K562 (cell line): ENCODE results near the gene ZFTA. TPM values are rescaled to one million over a fixed set of nuclear protein-coding genes. Genes with fewer than 3 reads are reported as not detected.
A peak's percentile ranks its signal among the peaks of the same experiment; 100 is the strongest.
"Not testable (repeated sequence)": the region's sequence is repeated elsewhere in the genome, so short reads cannot be mapped to it uniquely, and the experiment has no call there.

Source experiments
- ATAC-seq: fragments of 200-7000 bp; cut with Tn5 transposase; 3 replicates; pipeline ENCODE4 v1.9.1; 2020; ENCODE audit warnings: moderate library complexity
- BruUV-seq: library from RNA; stranded (reverse); fragments of 400-500 nt; replicated peaks from 2 replicates; lab custom pipeline; 2021; lab: Mats Ljungman, UMichigan
- CTCF ChIA-PET: fragments of 300-600 bp; formaldehyde crosslinking; extraction: SDS; loops from one replicate; lab custom pipeline; 2021; ENCODE audit warnings: low intra/inter-chr PET ratio; lab: Yijun Ruan, JAX
- POLR2A ChIA-PET: fragments of 300-600, 350-650 bp; sonication (Branson Sonifier 250); formaldehyde crosslinking; extraction: SDS; loops from one replicate; lab custom pipeline; 2021; ENCODE audit warnings: antibody characterized with exemption, inconsistent platforms; lab: Yijun Ruan, JAX
- DNase-seq, 4 experiments: peaks; one replicate each; pipeline versions ENCODE4 v3.0.0 to v3.0.0-alpha.2; 2011 to 2018; ENCODE audit warnings: low spot score in 3 of 4, mixed read lengths in 3 of 4; ENCODE audit errors: extremely low read depth in 1 of 4
- FAIRE-seq: peaks from 2 replicates; lab custom pipeline; 2011; peaks lifted over from hg19 to GRCh38; lab: Jason Lieb, UNC
- H2AFZ ChIP-seq: 2 replicates; pipeline ENCODE4 v1.6.0; 2011; ENCODE audit warnings: low read depth, low read length, control low read depth, inconsistent platforms
- H3K27ac ChIP-seq: fragments of 200-600 bp; 3 replicates; pipeline ENCODE4 v1.8.0; 2011; ENCODE audit warnings: low read depth, mild to moderate bottlenecking, control low read depth, inconsistent platforms, low read length, moderate library complexity, mixed read lengths; ENCODE audit errors: extremely low read depth
- H3K27me3 ChIP-seq, 2 experiments: fragments of 300-600 bp in 1 of 2; 2 replicates in 1 of 2; 3 replicates in 1 of 2; pipeline versions ENCODE4 v1.6.0 to v1.8.0; 2011; ENCODE audit warnings: inconsistent platforms in 2 of 2, low read length in 2 of 2, mild to moderate bottlenecking in 1 of 2, mixed read lengths in 1 of 2, moderate library complexity in 1 of 2; ENCODE audit not compliant: control insufficient read depth in 2 of 2, insufficient read depth in 2 of 2
- H3K36me3 ChIP-seq: fragments of 300-600 bp; 3 replicates; pipeline ENCODE4 v1.8.0; 2011; ENCODE audit warnings: mild to moderate bottlenecking, low read length, inconsistent platforms; ENCODE audit not compliant: control insufficient read depth, insufficient read depth
- H3K4me1 ChIP-seq, 2 experiments: fragments of 200-600 bp in 1 of 2; replicated peaks in 1 of 2; 2 replicates in 1 of 2; 3 replicates in 1 of 2; pipeline versions ENCODE4 v1.5.1 to v1.8.0; 2011; ENCODE audit warnings: inconsistent platforms in 2 of 2, low read length in 2 of 2, mild to moderate bottlenecking in 1 of 2, mixed read lengths in 1 of 2, moderate library complexity in 1 of 2; ENCODE audit not compliant: control insufficient read depth in 2 of 2, insufficient read depth in 2 of 2
- H3K4me2 ChIP-seq: 2 replicates; pipeline ENCODE4 v1.6.1; 2011; ENCODE audit warnings: low read length, control low read depth, inconsistent platforms, mixed read lengths; ENCODE audit not compliant: insufficient read depth
- H3K4me3 ChIP-seq: fragments of 200-600 bp; sonication (generic), shearing (Covaris generic); 2 replicates; pipeline ENCODE4 v1.5.1; 2016; ENCODE audit warnings: control low read depth, inconsistent platforms
- H3K79me2 ChIP-seq: fragments of 200-600 bp; 3 replicates; pipeline ENCODE4 v1.8.0; 2011; ENCODE audit warnings: low read length, inconsistent platforms; ENCODE audit not compliant: control insufficient read depth, insufficient read depth
- H3K9ac ChIP-seq, 2 experiments: 2 replicates each; pipeline versions ENCODE4 v1.6.0 to v1.6.1; 2011; ENCODE audit warnings: low read depth in 2 of 2, low read length in 2 of 2, control low read depth in 1 of 2, inconsistent platforms in 1 of 2, mild to moderate bottlenecking in 1 of 2, mixed read lengths in 1 of 2; ENCODE audit not compliant: insufficient read depth in 1 of 2
- H3K9me1 ChIP-seq: one replicate; pipeline ENCODE4 v1.6.0; 2011; ENCODE audit warnings: inconsistent platforms, mild to moderate bottlenecking, low read length, moderate library complexity; ENCODE audit not compliant: control insufficient read depth, insufficient read depth
- H3K9me3 ChIP-seq: replicated peaks from 2 replicates; pipeline ENCODE4 v1.5.1; 2011; ENCODE audit warnings: low read depth, low read length, inconsistent platforms; ENCODE audit not compliant: control insufficient read depth, insufficient read depth
- H4K20me1 ChIP-seq: replicated peaks from 2 replicates; pipeline ENCODE4 v1.6.1; 2011; ENCODE audit warnings: low read length, inconsistent platforms, mixed read lengths; ENCODE audit not compliant: control insufficient read depth, insufficient read depth
- FOXJ3 ChIP-seq: sonication (generic); formaldehyde crosslinking; IDR thresholded peaks from 2 replicates; pipeline ENCODE4 v1.4.0; 2020; ENCODE audit warnings: mild to moderate bottlenecking, missing genetic modification reagents
- HDAC8 ChIP-seq: fragments of 450-650 bp; IDR thresholded peaks from 2 replicates; pipeline ENCODE4 v1.6.1; 2016; ENCODE audit warnings: mild to moderate bottlenecking, missing genetic modification characterization, moderate library complexity, missing compliant biosample characterization
- JUND ChIP-seq, 2 experiments: IDR thresholded peaks; 2 replicates in 1 of 2; 3 replicates in 1 of 2; pipeline ENCODE4 v1.6.1; 2011; ENCODE audit warnings: borderline replicate concordance in 2 of 2, low read depth in 2 of 2, low read length in 2 of 2, improper control_type of control experiment in 1 of 2, missing biosample characterization in 1 of 2, missing genetic modification characterization in 1 of 2, missing genetic modification reagents in 1 of 2
- TBP ChIP-seq: optimal IDR thresholded peaks from 2 replicates; pipeline ENCODE3; 2011; ENCODE audit warnings: low read depth, low read length, improper control_type of control experiment
- ZNF449 ChIP-seq: fragments of 250-450 bp; sonication (Bioruptor Pico); IDR thresholded peaks from 2 replicates; pipeline ENCODE4 v1.8.0; 2022; ENCODE audit warnings: moderate library complexity, mild to moderate bottlenecking, inconsistent platforms
- ZNF75A ChIP-seq: fragments of 450-650 bp; formaldehyde crosslinking; IDR thresholded peaks from 2 replicates; pipeline ENCODE4 v1.4.0; 2020; ENCODE audit warnings: mild to moderate bottlenecking
- WGBS: fragments of 100-300 bp; shearing (Covaris generic); methylation state at CpG from one replicate; pipeline ENCODE4 v1.1.6; 2016; ENCODE audit warnings: low coverage, mixed read lengths; ENCODE audit not compliant: insufficient coverage; ENCODE audit errors: missing lambda C conversion rate; 5-methylcytosine and 5-hydroxymethylcytosine counted together
- in situ Hi-C: fragments of 300-500 bp; cut with MboI; formaldehyde crosslinking; loops from 4 replicates; pipeline ENCODE4 v1.15.0; 2018; ENCODE audit warnings: inconsistent platforms, mixed read lengths
- intact Hi-C: fragments of 100-400 bp; cut with micrococcal nuclease; formaldehyde crosslinking; loops from 2 replicates; pipeline ENCODE4 v1.14.2; 2022
- polyA plus RNA-seq, 8 experiments: library from polyadenylated mRNA; depleted of rRNA in 4 of 8; stranded (reverse) in 5 of 8; unstranded in 3 of 8; fragments of >200 nt; fragmentation: Nextera tagmentation in 2 of 8; fragmentation: Illumina TruSeq in 1 of 8; extraction: Ambion mirVana in 2 of 8; extraction: Trizol in 1 of 8; gene quantifications; 2 replicates each; pipeline versions ENCODE4 v1.2.1 to v1.2.3, GENCODE V29; 2011 to 2014; ENCODE audit warnings: inconsistent platforms in 1 of 8, missing spikeins in 1 of 8
- total RNA-seq, 7 experiments: library from RNA; depleted of rRNA in 6 of 7; stranded (reverse); fragments of >200 nt in 6 of 7; fragmentation: Illumina TruSeq in 2 of 7; extraction: Trizol in 2 of 7; gene quantifications; 2 replicates each; pipeline versions ENCODE4 v1.2.1 to v1.2.3, GENCODE V29; 2011 to 2021; ENCODE audit warnings: low replicate concordance in 1 of 7

Gene ZFTA
- total and polyA plus RNA-seq, 9 of the 15 experiments (the other 6 are each of a cell fraction or from before 2014, with no cell fraction given), result 0.45 to 12.3 (median 2.9) TPM

- Histone ChIP-seq H3K9me1 (no peaks in the 10 kb centered on the region), H3K4me2 (peak overlapping the region; percentile 47), H3K4me1 (peaks cover 20 to 22% of the 10 kb centered on the region in 2 experiments), H3K27ac (no peak overlapping the region), H3K79me2 (peaks cover 36% of the 10 kb centered on the region), H3K9me3 (no peaks in the 10 kb centered on the region), H2AFZ (no peak overlapping the region), H4K20me1 (peaks cover 13% of the 10 kb centered on the region; the same call in 1 of the 2 replicates), H3K9ac (peak overlapping the region in 1 of 2 experiments; percentile 60; a peak in 1 of 4 replicates), H3K36me3 (peaks cover 20% of the 10 kb centered on the region), H3K27me3 (no peaks in the 10 kb centered on the region), H3K4me3 (no peak overlapping the region)
- in situ Hi-C loops, result no loop called here
- TF ChIP-seq FOXJ3 (no peak), HDAC8 (tag) (no peak), ZNF449 (CRISPR knock-in tag) (no peak), JUND (IDR thresholded peaks at IDR 0.05; ENCODE audit: borderline replicate concordance, low read depth, low read length) (no peak), JUND (tag; IDR thresholded peaks at IDR 0.05; ENCODE audit: borderline replicate concordance, low read depth, low read length) (no peak), TBP (no peak), ZNF75A (CRISPR knock-in tag) (no peak)
- DNase-seq (no peak), ATAC-seq (no peak), FAIRE-seq (no peak)
- BruUV-seq, result no TSS peak
- 65% methylated on average over 3 of the region's 3 CpGs for whole genome bisulfite sequencing
- ChIA-PET CTCF (no interaction called here), POLR2A (interaction anchor here (0.6 to 1.6 kb wide), 3 partner anchors 9 to 282 kb away, joined by 3 to 4 read pairs (median 3); no protein-coding TSS in a partner anchor)
- intact Hi-C loops, result loop anchor here (5.0 kb wide), 1 partner anchor 44 kb away; the partner anchor contains the start of gene ZFTA
Measured at GRCh38 chr11:63811522-63811921, 42.9 kb upstream of the ZFTA start.

- H3K27me3 ChIP-seq, H3K36me3 ChIP-seq, H3K9me3 ChIP-seq, DNase-seq, H3K27ac ChIP-seq, in situ Hi-C loops, H2AFZ ChIP-seq, FAIRE-seq, ATAC-seq, CTCF ChIA-PET, H3K9ac ChIP-seq, H3K4me3 ChIP-seq, BruUV-seq, H3K9me1 ChIP-seq, H4K20me1 ChIP-seq, H3K4me2 ChIP-seq: not testable (repeated sequence)
- intact Hi-C loops, result loop anchor here (5.0 kb wide), 1 partner anchor 43 kb away; the partner anchor contains the start of gene ZFTA
- POLR2A ChIA-PET, result interaction anchor here (1.0 to 1.6 kb wide), 2 partner anchors 8 to 42 kb away, joined by 3 to 4 read pairs; partner anchors contain the start of gene ZFTA
- H3K4me1 ChIP-seq, result peaks cover 20 to 21% of the 10 kb centered on the region in 2 experiments
- WGBS, result 91% methylated on average over 8 of the region's 11 CpGs
- H3K79me2 ChIP-seq, result peaks cover 26% of the 10 kb centered on the region
Measured at GRCh38 chr11:63810383-63810782, 41.8 kb upstream of the ZFTA start.
